Measurements from ENCODE around the gene ABCA6. TPM values are rescaled to one million over a fixed set of nuclear protein-coding genes. Genes with fewer than 3 reads are reported as not detected.

The ABCA6 gene
- total RNA-seq, 1 donor from 2014 or later, result 0.31 TPM

- TF ChIP-seq, protein P1, sequence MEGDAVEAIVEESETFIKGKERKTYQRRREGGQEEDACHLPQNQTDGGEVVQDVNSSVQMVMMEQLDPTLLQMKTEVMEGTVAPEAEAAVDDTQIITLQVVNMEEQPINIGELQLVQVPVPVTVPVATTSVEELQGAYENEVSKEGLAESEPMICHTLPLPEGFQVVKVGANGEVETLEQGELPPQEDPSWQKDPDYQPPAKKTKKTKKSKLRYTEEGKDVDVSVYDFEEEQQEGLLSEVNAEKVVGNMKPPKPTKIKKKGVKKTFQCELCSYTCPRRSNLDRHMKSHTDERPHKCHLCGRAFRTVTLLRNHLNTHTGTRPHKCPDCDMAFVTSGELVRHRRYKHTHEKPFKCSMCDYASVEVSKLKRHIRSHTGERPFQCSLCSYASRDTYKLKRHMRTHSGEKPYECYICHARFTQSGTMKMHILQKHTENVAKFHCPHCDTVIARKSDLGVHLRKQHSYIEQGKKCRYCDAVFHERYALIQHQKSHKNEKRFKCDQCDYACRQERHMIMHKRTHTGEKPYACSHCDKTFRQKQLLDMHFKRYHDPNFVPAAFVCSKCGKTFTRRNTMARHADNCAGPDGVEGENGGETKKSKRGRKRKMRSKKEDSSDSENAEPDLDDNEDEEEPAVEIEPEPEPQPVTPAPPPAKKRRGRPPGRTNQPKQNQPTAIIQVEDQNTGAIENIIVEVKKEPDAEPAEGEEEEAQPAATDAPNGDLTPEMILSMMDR (IDR thresholded peaks at IDR 0.05; ENCODE audit: unreplicated experiment), result no peak
- DNase-seq (ENCODE audit: low spot score, unreplicated experiment), result no peak
- Mint-ChIP-seq H3K9me3 (ENCODE audit: low read depth) (peaks cover 9% of the 10 kb centered on the region), H3K27me3 (no peaks in the 10 kb centered on the region), H3K4me1 (ENCODE audit: low read depth) (no peaks in the 10 kb centered on the region), H3K4me3 (ENCODE audit: low read depth) (no peak overlapping the region), H3K27ac (no peak overlapping the region), H3K36me3 (ENCODE audit: insufficient read depth) (no peaks in the 10 kb centered on the region)
Observed at GRCh38 chr17:69150333-69150732, 8.6 kb upstream of the ABCA6 start.

DNA sequence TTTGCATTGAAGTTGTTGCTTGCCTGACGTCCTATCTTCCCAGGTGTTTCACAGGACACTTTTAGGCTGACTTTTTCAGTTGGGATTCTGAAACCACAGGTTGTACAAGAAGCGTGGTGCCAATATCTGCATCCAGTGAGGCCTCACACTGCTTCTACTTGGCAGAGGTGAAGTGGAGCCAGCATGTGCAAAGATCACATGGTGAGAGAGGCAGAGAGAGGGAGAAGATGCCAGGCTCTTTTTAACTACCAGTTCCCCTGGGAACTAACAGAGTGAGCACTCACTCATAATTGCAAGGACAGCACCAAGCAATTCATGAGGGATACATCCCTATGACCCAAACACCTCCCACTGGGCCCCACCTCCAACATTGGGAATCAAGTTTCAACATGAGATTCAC is 5.8 kb upstream of the ABCA6 start:
- Mint-ChIP-seq H3K36me3 (ENCODE audit: insufficient read depth) (no peaks in the 10 kb centered on the region), H3K4me3 (ENCODE audit: low read depth) (no peak overlapping the region), H3K27ac (no peak overlapping the region), H3K4me1 (ENCODE audit: low read depth) (no peaks in the 10 kb centered on the region), H3K9me3 (ENCODE audit: low read depth) (peaks cover 9% of the 10 kb centered on the region), H3K27me3 (no peaks in the 10 kb centered on the region)
- no peak for DNase-seq (ENCODE audit: low spot score, unreplicated experiment)
- TF ChIP-seq, protein P1 (IDR thresholded peaks at IDR 0.05; ENCODE audit: unreplicated experiment), result no peak

- TF ChIP-seq, protein P1 (IDR thresholded peaks at IDR 0.05; ENCODE audit: unreplicated experiment), result no peak
- H3K36me3 Mint-ChIP-seq (ENCODE audit: insufficient read depth), result no peaks in the 10 kb centered on the region
- H3K4me3 Mint-ChIP-seq (ENCODE audit: low read depth), result no peak overlapping the region
- H3K9me3 Mint-ChIP-seq (ENCODE audit: low read depth), result no peaks in the 10 kb centered on the region
- H3K27ac Mint-ChIP-seq, result no peak overlapping the region
- H3K27me3 Mint-ChIP-seq, result no peaks in the 10 kb centered on the region
- H3K4me1 Mint-ChIP-seq (ENCODE audit: low read depth), result peaks cover 1% of the 10 kb centered on the region
- DNase-seq (ENCODE audit: low spot score, unreplicated experiment), result no peak
Observed at GRCh38 chr17:69144331-69145255, 2.9 kb upstream of the ABCA6 start.

DNA sequence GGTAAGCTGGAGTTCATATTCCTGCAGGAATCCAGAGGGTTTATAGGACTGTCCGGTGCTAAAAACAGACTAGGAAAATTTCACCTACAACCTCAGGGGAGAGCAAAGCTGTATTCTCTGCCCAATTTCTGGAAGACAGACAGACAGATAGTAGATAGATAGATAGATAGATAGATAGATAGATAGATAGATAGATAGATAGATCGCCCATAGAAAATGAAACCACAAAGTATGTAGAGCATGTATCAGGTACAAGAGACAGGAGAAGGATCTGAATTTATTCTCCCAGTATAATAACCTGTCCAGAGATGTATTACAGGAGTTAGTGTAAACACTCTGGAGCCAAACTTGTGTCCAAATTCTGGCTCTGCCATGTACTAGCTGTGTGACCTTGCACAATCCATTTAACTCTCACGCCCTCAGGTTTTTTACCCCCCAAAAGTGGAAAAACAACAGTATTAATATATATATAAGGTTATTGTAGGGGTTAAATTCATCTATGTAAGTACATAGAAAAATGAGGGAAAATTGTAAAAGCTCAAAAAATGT is 2.1 kb upstream of the ABCA6 start:
- H3K4me3 Mint-ChIP-seq (ENCODE audit: low read depth), result no peak overlapping the region
- H3K36me3 Mint-ChIP-seq (ENCODE audit: insufficient read depth), result no peaks in the 10 kb centered on the region
- no peaks in the 10 kb centered on the region for H3K9me3 Mint-ChIP-seq (ENCODE audit: low read depth)
- TF ChIP-seq, protein P1 (IDR thresholded peaks at IDR 0.05; ENCODE audit: unreplicated experiment), result no peak
- H3K27me3 Mint-ChIP-seq, result no peaks in the 10 kb centered on the region
- DNase-seq (ENCODE audit: low spot score, unreplicated experiment), result no peak
- H3K27ac Mint-ChIP-seq, result no peak overlapping the region
- peaks cover 1% of the 10 kb centered on the region for H3K4me1 Mint-ChIP-seq (ENCODE audit: low read depth)

DNA sequence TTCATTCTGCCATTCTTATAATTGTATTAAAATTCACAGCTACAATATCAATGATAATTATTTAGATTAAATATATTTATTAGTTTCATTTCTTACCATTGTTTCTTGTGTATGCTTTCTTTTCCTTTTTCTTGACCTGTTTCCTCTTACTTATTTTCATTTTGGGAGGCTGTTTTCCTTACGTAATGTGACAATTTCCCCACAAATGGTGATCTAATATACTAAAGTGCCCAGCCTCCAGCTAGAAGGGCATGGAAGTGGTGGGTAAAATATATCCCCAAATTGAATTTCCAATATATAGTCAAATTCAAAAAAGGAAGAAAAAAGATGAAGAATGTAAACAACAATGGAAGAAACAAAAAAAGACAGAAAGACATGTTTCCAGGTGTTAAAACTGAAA is 1.5 kb upstream of the ABCA6 start:
- no peaks in the 10 kb centered on the region for H3K36me3 Mint-ChIP-seq (ENCODE audit: insufficient read depth)
- H3K27ac Mint-ChIP-seq, result no peak overlapping the region
- TF ChIP-seq, protein P1 (IDR thresholded peaks at IDR 0.05; ENCODE audit: unreplicated experiment), result no peak
- H3K9me3 Mint-ChIP-seq (ENCODE audit: low read depth), result no peaks in the 10 kb centered on the region
- no peak overlapping the region for H3K4me3 Mint-ChIP-seq (ENCODE audit: low read depth)
- H3K27me3 Mint-ChIP-seq, result no peaks in the 10 kb centered on the region
- peaks cover 1% of the 10 kb centered on the region for H3K4me1 Mint-ChIP-seq (ENCODE audit: low read depth)
- DNase-seq (ENCODE audit: low spot score, unreplicated experiment), result no peak
